Stimulated activated CD8-positive, alpha-beta memory T cell treated with anti-CD3 and anti-CD28 coated beads, Interleukin-12 subunit alpha, Interleukin-12 subunit beta, amount 100 ng/mL, for 4 hours (primary cell): ENCODE results near the gene SFXN1.

ENCODE experiments used
- DNase-seq: peaks from one replicate; pipeline ENCODE4 v3.0.0-alpha.2; 2020; ENCODE audit warnings: low read depth

Gene SFXN1

DNA sequence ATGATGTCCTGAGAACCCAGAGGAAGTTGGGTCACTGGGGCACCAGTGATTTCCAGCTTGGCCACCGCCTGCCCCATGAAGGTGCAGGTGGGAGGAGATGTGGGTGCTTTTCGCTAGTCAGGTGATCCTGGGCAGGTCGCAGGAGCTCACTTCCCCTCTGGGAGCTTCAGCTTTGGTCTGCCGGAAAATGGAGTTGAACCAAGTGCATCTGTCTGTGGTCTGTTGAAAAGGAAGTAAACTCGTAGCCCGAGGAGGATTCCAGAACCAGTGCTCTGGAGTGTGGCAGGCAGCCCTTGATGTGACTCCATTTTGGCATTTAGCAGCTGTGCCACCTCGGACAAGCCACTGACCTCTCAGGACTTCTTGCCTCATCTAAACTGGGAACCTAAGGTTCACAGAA, 97.7 kb downstream of the SFXN1 start:
- no peak for DNase-seq

DNA sequence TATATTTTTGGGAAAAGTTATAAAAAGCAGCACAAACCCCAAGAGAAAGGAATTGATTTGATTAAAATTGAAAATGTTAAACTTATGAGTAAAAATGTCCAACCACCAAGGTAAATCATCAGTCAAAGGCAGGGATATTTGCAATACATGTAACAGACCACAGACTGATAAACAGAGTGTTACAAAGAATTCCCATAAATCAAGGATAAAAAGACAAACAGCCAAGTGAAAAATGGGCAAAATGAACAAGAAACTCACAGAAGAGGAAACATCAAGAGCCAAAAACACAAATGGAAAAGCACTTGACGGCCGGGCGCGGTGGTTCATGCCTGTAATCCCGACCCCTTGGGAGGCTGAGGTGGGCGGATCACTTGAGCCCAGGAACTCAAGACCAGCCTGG, 98.2 kb downstream of the SFXN1 start:
- DNase-seq = no peak
